IPS DF 4.7 (cell line): ENCODE measurements around the gene NDUFB10.

Experiments
- DNase-seq: peaks from one replicate; pipeline ENCODE4 v3.0.0-alpha.2; 2013; ENCODE audit warnings: low spot score; ENCODE audit errors: extremely low read depth

Gene NDUFB10

GRCh38 chr16:1984347-1985225 lies 25.2 kb downstream of the NDUFB10 start:
- DNase-seq = no peak

GRCh38 chr16:1985466-1986150 lies 26.3 kb downstream of the NDUFB10 start:
- DNase-seq = no peak

GRCh38 chr16:1987198-1987597 lies 27.9 kb downstream of the NDUFB10 start:
- DNase-seq = no peak

GRCh38 chr16:1989209-1990100 lies 30.1 kb downstream of the NDUFB10 start, which contains the start of gene SYNGR3:
Gene SYNGR3 (plus strand): TSS chr16:1989970. CDS start chr16:1990103, 133 bp downstream.
- no peak for DNase-seq

GRCh38 chr16:1990101-1990350 lies 30.7 kb downstream of the NDUFB10 start:
- no peak for DNase-seq

GRCh38 chr16:1990351-1991134 lies 31.2 kb downstream of the NDUFB10 start:
- no peak for DNase-seq

GRCh38 chr16:1991135-1991551 lies 31.8 kb downstream of the NDUFB10 start:
- DNase-seq = no peak

- no peak for DNase-seq
Observed at GRCh38 chr16:1991588-1991947, 32.2 kb downstream of the NDUFB10 start.

GRCh38 chr16:1991948-1992703 lies 32.8 kb downstream of the NDUFB10 start:
- no peak for DNase-seq

- DNase-seq = no peak
Observed at GRCh38 chr16:1992704-1993317, 33.5 kb downstream of the NDUFB10 start.

- DNase-seq = no peak
Observed at GRCh38 chr16:1993731-1994131, 34.4 kb downstream of the NDUFB10 start.

GRCh38 chr16:1997494-1998359 lies 38.4 kb downstream of the NDUFB10 start:
- no peak for DNase-seq

GRCh38 chr16:1998360-1998835 lies 39.1 kb downstream of the NDUFB10 start:
- no peak for DNase-seq

- no peak for DNase-seq
Observed at GRCh38 chr16:1998852-1999801, 39.8 kb downstream of the NDUFB10 start.

GRCh38 chr16:1999866-2000514 lies 40.7 kb downstream of the NDUFB10 start:
- DNase-seq = no peak

- DNase-seq = no peak
Observed at GRCh38 chr16:2001035-2001434, 41.7 kb downstream of the NDUFB10 start.
